HG03025 (cell line): ENCODE results near the gene POLA1.
A peak's percentile ranks its signal among the peaks of the same experiment; 100 is the strongest.

Experiments used
- ATAC-seq: cut with Tn5 transposase; IDR thresholded peaks from one replicate; pipeline ENCODE4 v1.9.1; 2021; ENCODE audit warnings: mild to moderate bottlenecking, moderate library complexity; ENCODE audit not compliant: unreplicated experiment, low FRiP score

The POLA1 gene

DNA sequence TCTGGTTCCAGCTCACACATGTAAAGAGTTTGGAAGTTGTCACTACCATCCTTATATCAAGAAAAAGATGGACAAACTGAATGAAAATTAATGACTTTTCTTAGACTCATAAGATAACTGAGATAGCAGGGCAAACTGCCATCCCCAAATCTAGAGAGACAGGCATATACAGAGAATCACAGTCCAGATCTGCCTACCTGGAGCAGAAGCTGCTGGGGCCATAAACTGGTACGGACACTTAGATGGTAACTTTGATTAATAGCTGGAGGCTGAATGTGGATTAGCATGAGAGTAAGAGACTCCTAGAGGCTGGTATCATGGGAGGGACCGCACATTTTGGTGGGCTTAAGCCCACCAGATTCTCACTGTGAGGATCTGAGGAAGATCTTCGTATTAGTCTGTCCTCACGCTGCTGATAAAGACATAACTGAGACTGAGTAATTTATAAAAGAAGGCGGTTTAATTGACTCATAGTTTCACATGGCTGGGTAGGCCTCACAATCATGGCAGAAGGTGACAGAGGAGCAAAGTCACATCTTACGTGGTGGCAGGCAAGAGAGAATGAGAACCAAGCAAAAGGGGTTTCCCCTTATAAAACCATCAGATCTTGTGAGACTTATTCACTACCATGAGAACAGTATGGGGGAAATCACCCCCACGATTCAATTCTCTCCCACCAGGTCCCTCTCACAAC is 10.8 kb upstream of the POLA1 start:
- ATAC-seq: no peak

GRCh38 chrX:24684048-24684447 is 9.7 kb upstream of the POLA1 start:
- no peak for ATAC-seq

DNA sequence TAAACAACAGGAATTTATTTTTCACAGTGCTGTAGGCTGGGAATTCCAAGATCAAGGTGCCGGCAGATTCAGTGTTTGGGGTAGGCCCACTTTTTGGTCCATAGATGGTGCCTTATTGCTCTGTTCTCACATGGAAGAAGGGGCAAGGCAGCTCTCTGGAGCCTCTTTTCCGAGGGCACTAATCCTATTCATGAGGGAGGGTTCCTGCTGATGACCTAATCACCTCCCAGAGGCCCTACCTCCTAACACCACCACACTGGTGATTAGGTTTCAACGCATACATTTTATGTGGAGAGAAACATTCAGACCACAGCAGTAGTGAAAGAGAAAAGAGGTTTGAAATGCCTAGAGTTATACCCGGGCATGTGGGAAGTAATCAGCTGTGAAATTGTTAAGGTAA is 1.4 kb upstream of the POLA1 start:
- ATAC-seq: no peak

GRCh38 chrX:24694825-24695224 is 1.1 kb downstream of the POLA1 start:
- ATAC-seq: no peak

- ATAC-seq: no peak
Observed at GRCh38 chrX:24696294-24696693, 2.6 kb downstream of the POLA1 start.

- peak; percentile 96 for ATAC-seq
Observed at GRCh38 chrX:24702362-24703184, 8.9 kb downstream of the POLA1 start.

- ATAC-seq: no peak
Observed at GRCh38 chrX:24703185-24703494, 9.4 kb downstream of the POLA1 start.

GRCh38 chrX:24718771-24719170 is 25.1 kb downstream of the POLA1 start:
- ATAC-seq: no peak

GRCh38 chrX:24720036-24720435 is 26.3 kb downstream of the POLA1 start:
- no peak for ATAC-seq

GRCh38 chrX:24728530-24728929 is 34.8 kb downstream of the POLA1 start:
- no peak for ATAC-seq

GRCh38 chrX:24732766-24733500 is 39.2 kb downstream of the POLA1 start:
- no peak for ATAC-seq

GRCh38 chrX:24741330-24741729 is 47.6 kb downstream of the POLA1 start:
- no peak for ATAC-seq

GRCh38 chrX:24748196-24748595 is 54.5 kb downstream of the POLA1 start:
- no peak for ATAC-seq

- no peak for ATAC-seq
Observed at GRCh38 chrX:24759786-24760185, 66.1 kb downstream of the POLA1 start.

GRCh38 chrX:24760363-24761000 is 66.8 kb downstream of the POLA1 start:
- ATAC-seq: no peak

GRCh38 chrX:24761306-24761705 is 67.6 kb downstream of the POLA1 start:
- no peak for ATAC-seq

- ATAC-seq: no peak
Observed at GRCh38 chrX:24763989-24764388, 70.3 kb downstream of the POLA1 start.

DNA sequence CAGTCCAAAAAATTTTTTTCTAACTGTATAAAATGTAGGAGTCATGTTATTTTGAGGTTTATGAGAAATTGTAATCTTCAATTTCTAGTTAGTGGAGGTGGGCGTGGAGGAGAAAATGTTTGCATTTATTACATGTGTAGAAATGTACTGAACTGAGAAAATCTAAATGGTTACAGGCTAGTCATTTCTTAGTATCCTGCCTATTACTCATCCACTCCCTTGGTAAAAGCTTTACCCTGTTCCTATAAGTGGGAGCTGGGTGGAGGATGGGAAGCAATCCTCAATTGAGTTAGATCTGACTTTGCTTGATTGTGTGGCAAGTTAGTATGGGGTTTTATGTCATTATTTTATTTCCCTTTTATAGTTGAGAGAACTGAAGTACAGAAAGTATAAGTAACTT is 73.8 kb downstream of the POLA1 start:
- ATAC-seq: no peak

GRCh38 chrX:24768556-24768955 is 74.8 kb downstream of the POLA1 start:
- ATAC-seq: no peak

- no peak for ATAC-seq
Observed at GRCh38 chrX:24774650-24775049, 80.9 kb downstream of the POLA1 start.

GRCh38 chrX:24775891-24776290 is 82.2 kb downstream of the POLA1 start:
- no peak for ATAC-seq
